SK-N-SH treated with all-trans-retinoic acid at 6 μM for 48 hours (cell line): Measurements from ENCODE around the gene DPYD.

Experiments used
- ATAC-seq: fragments of 200-7000 bp; cut with Tn5 transposase; 3 replicates; pipeline ENCODE4 v1.9.1; 2020; ENCODE audit warnings: mild to moderate bottlenecking, moderate library complexity
- BACH2 ChIP-seq: fragments of 250-450 bp; sonication (Bioruptor Pico); IDR thresholded peaks from 2 replicates; pipeline ENCODE4 v1.9.0; 2021; ENCODE audit warnings: mild to moderate bottlenecking, borderline replicate concordance
- CREB5 ChIP-seq: fragments of 250-450 bp; sonication (Bioruptor Pico); IDR thresholded peaks from 2 replicates; pipeline ENCODE4 v1.5.1; 2020; ENCODE audit warnings: low read depth, mild to moderate bottlenecking, moderate library complexity
- CSDC2 ChIP-seq: fragments of 250-450 bp; sonication (Bioruptor Pico); IDR thresholded peaks from 2 replicates; pipeline ENCODE4 v1.5.0; 2020; ENCODE audit warnings: mild to moderate bottlenecking, moderate library complexity
- CSRNP3 ChIP-seq: fragments of 250-450 bp; sonication (Bioruptor Pico); IDR thresholded peaks from 2 replicates; pipeline ENCODE4 v1.5.1; 2021; ENCODE audit warnings: mild to moderate bottlenecking, moderate library complexity
- ESRRG ChIP-seq: fragments of 250-450 bp; sonication (Bioruptor Pico); IDR thresholded peaks from 2 replicates; pipeline ENCODE4 v1.6.1; 2021; ENCODE audit warnings: mild to moderate bottlenecking
- GLIS3 ChIP-seq: fragments of 250-450 bp; sonication (Bioruptor Pico); IDR thresholded peaks from 2 replicates; pipeline ENCODE4 v1.5.0; 2020; ENCODE audit warnings: mild to moderate bottlenecking, moderate library complexity
- ISL1 ChIP-seq: fragments of 250-450 bp; sonication (Bioruptor Pico); IDR thresholded peaks from 2 replicates; pipeline ENCODE4 v2.1.2; 2022; ENCODE audit warnings: mild to moderate bottlenecking, moderate library complexity
- OSR1 ChIP-seq: fragments of 250-450 bp; sonication (Bioruptor Pico); IDR thresholded peaks from 2 replicates; pipeline ENCODE4 v1.8.0; 2022; ENCODE audit warnings: moderate library complexity, mild to moderate bottlenecking, inconsistent platforms
- PATZ1 ChIP-seq: fragments of 250-450 bp; sonication (Bioruptor Pico); IDR thresholded peaks from 2 replicates; pipeline ENCODE4 v1.8.0; 2020; ENCODE audit warnings: mild to moderate bottlenecking, moderate library complexity, borderline replicate concordance
- PPARA ChIP-seq: fragments of 250-450 bp; sonication (Bioruptor Pico); IDR thresholded peaks from 2 replicates; pipeline ENCODE4 v1.5.0; 2020; ENCODE audit warnings: mild to moderate bottlenecking, borderline replicate concordance
- RARB ChIP-seq: fragments of 250-450 bp; sonication (Bioruptor Pico); IDR thresholded peaks from 2 replicates; pipeline ENCODE4 v1.8.0; 2021; ENCODE audit warnings: mild to moderate bottlenecking, moderate library complexity
- SNAI2 ChIP-seq: fragments of 250-450 bp; sonication (Bioruptor Pico); IDR thresholded peaks from 2 replicates; pipeline ENCODE4 v1.5.0; 2020; ENCODE audit warnings: mild to moderate bottlenecking, moderate library complexity
- TCF4 ChIP-seq: fragments of 250-450 bp; sonication (Bioruptor Pico); IDR thresholded peaks from 2 replicates; pipeline ENCODE4 v1.8.0; 2021; ENCODE audit warnings: mild to moderate bottlenecking, moderate library complexity, borderline replicate concordance
- TOX ChIP-seq: fragments of 250-450 bp; sonication (Bioruptor Pico); IDR thresholded peaks from 2 replicates; pipeline ENCODE4 v1.8.0; 2021; ENCODE audit warnings: mild to moderate bottlenecking, moderate library complexity, borderline replicate concordance
- TSHZ2 ChIP-seq: fragments of 250-450 bp; sonication (Bioruptor Pico); IDR thresholded peaks from 2 replicates; pipeline ENCODE4 v1.5.0; 2020; ENCODE audit warnings: mild to moderate bottlenecking, moderate library complexity
- ZC3H10 ChIP-seq: fragments of 250-450 bp; sonication (Bioruptor Pico); IDR thresholded peaks from 2 replicates; pipeline ENCODE4 v1.5.1; 2021; ENCODE audit warnings: mild to moderate bottlenecking, moderate library complexity
- ZFP3 ChIP-seq: fragments of 250-450 bp; sonication (Bioruptor Pico); IDR thresholded peaks from 2 replicates; pipeline ENCODE4 v1.5.0; 2020; ENCODE audit warnings: mild to moderate bottlenecking, moderate library complexity
- ZNF565 ChIP-seq: fragments of 450-650 bp; formaldehyde crosslinking; conservative IDR thresholded peaks from 2 replicates; pipeline ENCODE4 v1.5.0; 2020; ENCODE audit warnings: low read depth, mild to moderate bottlenecking, moderate library complexity
- ZNF70 ChIP-seq: fragments of 450-650 bp; formaldehyde crosslinking; IDR thresholded peaks from 2 replicates; pipeline ENCODE4 v1.5.0; 2020; ENCODE audit warnings: mild to moderate bottlenecking, moderate library complexity
- ZNF8 ChIP-seq: fragments of 450-650 bp; formaldehyde crosslinking; IDR thresholded peaks from 2 replicates; pipeline ENCODE4 v1.5.0; 2020; ENCODE audit warnings: mild to moderate bottlenecking, moderate library complexity

The DPYD gene

GRCh38 chr1:97252925-97253324 is 667.9 kb downstream of the DPYD start (continued):
- TF ChIP-seq PATZ1 (CRISPR knock-in tag) (no peak), CSDC2 (no peak)
- TF ChIP-seq, all 23 proteins: peak for 0

GRCh38 chr1:97252076-97252475 is 668.8 kb downstream of the DPYD start:
- ATAC-seq: no peak
- peak; percentile 36; the same call in 1 of the 2 replicates for TF ChIP-seq ISL1 (CRISPR knock-in tag)
- TF ChIP-seq CSDC2: no peak
- no peak for TF ChIP-seq OSR1 (CRISPR knock-in tag)
- no peak for TF ChIP-seq CREB5 (CRISPR knock-in tag)

GRCh38 chr1:97247196-97247595 is 673.6 kb downstream of the DPYD start:
- no peak for TF ChIP-seq RARB (CRISPR knock-in tag)
- TF ChIP-seq ISL1 (CRISPR knock-in tag): no peak
- no peak for TF ChIP-seq CSRNP3
- TF ChIP-seq TSHZ2 (CRISPR knock-in tag): no peak
- no peak for TF ChIP-seq GLIS3
- TF ChIP-seq PPARA (CRISPR knock-in tag): no peak
- TF ChIP-seq CSDC2: no peak
- no peak for TF ChIP-seq BACH2 (CRISPR knock-in tag)
- no peak for TF ChIP-seq ZNF565 (CRISPR knock-in tag)
- no peak for TF ChIP-seq ZNF70 (CRISPR knock-in tag)
- TF ChIP-seq PATZ1 (CRISPR knock-in tag): no peak
- no peak for TF ChIP-seq ZNF8 (CRISPR knock-in tag)
- no peak for ATAC-seq

- TF ChIP-seq RARB (CRISPR knock-in tag) (no peak), SNAI2 (CRISPR knock-in tag) (no peak), OSR1 (CRISPR knock-in tag) (no peak), TOX (CRISPR knock-in tag) (no peak), ZNF70 (CRISPR knock-in tag) (no peak), BACH2 (CRISPR knock-in tag) (no peak), ZNF565 (CRISPR knock-in tag) (no peak)
- no peak; the same call in 2 of the 3 replicates for ATAC-seq
These were observed 675.2 kb downstream of the DPYD start for GRCh38 chr1:97245682-97246081.

GRCh38 chr1:97245026-97245425 is 675.8 kb downstream of the DPYD start:
- ATAC-seq: no peak
- no peak for TF ChIP-seq TSHZ2 (CRISPR knock-in tag)
- no peak for TF ChIP-seq ESRRG (CRISPR knock-in tag)
- TF ChIP-seq ZC3H10 (CRISPR knock-in tag): no peak
- no peak for TF ChIP-seq ZFP3 (CRISPR knock-in tag)
- TF ChIP-seq BACH2 (CRISPR knock-in tag): no peak
- no peak for TF ChIP-seq TCF4 (CRISPR knock-in tag)
- TF ChIP-seq ISL1 (CRISPR knock-in tag): no peak
- no peak for TF ChIP-seq ZNF8 (CRISPR knock-in tag)
- TF ChIP-seq ZNF70 (CRISPR knock-in tag): no peak
- no peak for TF ChIP-seq CSDC2
- TF ChIP-seq ZNF565 (CRISPR knock-in tag): no peak
